ENCODE measurements around the gene DCAF11.

DCAF11 gene

GRCh38 chr14:24172261-24172860 lies 57.8 kb downstream of the DCAF11 start:
- H3K36me3 ChIP-seq (ENCODE audit: insufficient read depth, low read length) = peaks cover 18% of the 10 kb centered on the region
- no peak overlapping the region for H3K27ac ChIP-seq (ENCODE audit: low read depth, low read length)
- H3K4me1 ChIP-seq (ENCODE audit: insufficient read depth, low read length) = no peaks in the 10 kb centered on the region
- H3K4me3 ChIP-seq (ENCODE audit: low read length) = peak overlapping the region; percentile 70
- no peak overlapping the region; the same call in 1 of the 2 replicates for H3K9ac ChIP-seq (ENCODE audit: low read depth, low read length)
- WGBS = 81% methylated on average over 30 of the region's 30 CpGs
- no peaks in the 10 kb centered on the region for H3K27me3 ChIP-seq (ENCODE audit: insufficient read depth, low read length)
- no peaks in the 10 kb centered on the region for H3K9me3 ChIP-seq (ENCODE audit: insufficient read depth, low read depth, low read length)

GRCh38 chr14:24172871-24173281 lies 58.3 kb downstream of the DCAF11 start:
- Histone ChIP-seq H3K27me3 (ENCODE audit: insufficient read depth, low read length) (no peaks in the 10 kb centered on the region), H3K9me3 (ENCODE audit: insufficient read depth, low read depth, low read length) (no peaks in the 10 kb centered on the region), H3K36me3 (ENCODE audit: insufficient read depth, low read length) (peaks cover 23% of the 10 kb centered on the region), H3K4me1 (ENCODE audit: insufficient read depth, low read length) (no peaks in the 10 kb centered on the region), H3K9ac (ENCODE audit: low read depth, low read length) (no peak overlapping the region), H3K27ac (ENCODE audit: low read depth, low read length) (no peak overlapping the region), H3K4me3 (ENCODE audit: low read length) (peak overlapping the region; percentile 70)
- 94% methylated on average over 20 of the region's 20 CpGs for WGBS

All from HUES64 (cell line).